GM19099 (cell line): Measurements from ENCODE around the gene GAL3ST1.

Source experiments
- POLR2A ChIP-seq: IDR thresholded peaks from 3 replicates; pipeline ENCODE4 v1.6.1; 2011; ENCODE audit warnings: low read depth; ENCODE audit not compliant: insufficient read length; ENCODE audit errors: extremely low read depth

GAL3ST1 gene

GRCh38 chr22:30526656-30527055 is 47.8 kb downstream of the GAL3ST1 start:
- no peak for TF ChIP-seq POLR2A

GRCh38 chr22:30523646-30524489 is 50.6 kb downstream of the GAL3ST1 start:
- TF ChIP-seq POLR2A = no peak

- no peak for TF ChIP-seq POLR2A
Observed at GRCh38 chr22:30521368-30522156, 52.9 kb downstream of the GAL3ST1 start.

- no peak for TF ChIP-seq POLR2A
Observed at GRCh38 chr22:30519842-30520425, 54.5 kb downstream of the GAL3ST1 start.

GRCh38 chr22:30516731-30517130 is 57.7 kb downstream of the GAL3ST1 start:
- no peak for TF ChIP-seq POLR2A

GRCh38 chr22:30516273-30516672 is 58.2 kb downstream of the GAL3ST1 start:
- TF ChIP-seq POLR2A = no peak

- no peak for TF ChIP-seq POLR2A
Observed at GRCh38 chr22:30514252-30514651, 60.2 kb downstream of the GAL3ST1 start.

GRCh38 chr22:30513462-30513861 is 61.0 kb downstream of the GAL3ST1 start:
- no peak for TF ChIP-seq POLR2A

GRCh38 chr22:30511911-30512310 is 62.6 kb downstream of the GAL3ST1 start:
- TF ChIP-seq POLR2A = no peak

- TF ChIP-seq POLR2A = no peak
Observed at GRCh38 chr22:30511109-30511508, 63.4 kb downstream of the GAL3ST1 start.

- TF ChIP-seq POLR2A = no peak
Observed at GRCh38 chr22:30508216-30508615, 66.2 kb downstream of the GAL3ST1 start.

- no peak for TF ChIP-seq POLR2A
Observed at GRCh38 chr22:30507670-30508069, 66.8 kb downstream of the GAL3ST1 start.

GRCh38 chr22:30506507-30506968 is 67.9 kb downstream of the GAL3ST1 start:
- no peak for TF ChIP-seq POLR2A
